A549 (cell line): ENCODE results near the gene TBC1D16.

Experiments used
- POLR2AphosphoS2 ChIP-seq: conservative IDR thresholded peaks from 2 replicates; pipeline ENCODE4 v1.6.1; 2012; ENCODE audit warnings: low read length, improper control_type of control experiment, inconsistent platforms
- RNF2 ChIP-seq: fragments of 200-600 bp; sonication (generic); IDR thresholded peaks from 2 replicates; pipeline ENCODE4 v1.6.1; 2016; ENCODE audit warnings: low read depth, mild to moderate bottlenecking, antibody characterized with exemption, moderate library complexity, borderline replicate concordance
- TF ChIP-seq, protein P1 (sequence below): fragments of >200 bp; sonication (Bioruptor Twin); formaldehyde crosslinking; IDR thresholded peaks from 3 replicates; pipeline ENCODE4 v1.5.1; 2016

DNA sequence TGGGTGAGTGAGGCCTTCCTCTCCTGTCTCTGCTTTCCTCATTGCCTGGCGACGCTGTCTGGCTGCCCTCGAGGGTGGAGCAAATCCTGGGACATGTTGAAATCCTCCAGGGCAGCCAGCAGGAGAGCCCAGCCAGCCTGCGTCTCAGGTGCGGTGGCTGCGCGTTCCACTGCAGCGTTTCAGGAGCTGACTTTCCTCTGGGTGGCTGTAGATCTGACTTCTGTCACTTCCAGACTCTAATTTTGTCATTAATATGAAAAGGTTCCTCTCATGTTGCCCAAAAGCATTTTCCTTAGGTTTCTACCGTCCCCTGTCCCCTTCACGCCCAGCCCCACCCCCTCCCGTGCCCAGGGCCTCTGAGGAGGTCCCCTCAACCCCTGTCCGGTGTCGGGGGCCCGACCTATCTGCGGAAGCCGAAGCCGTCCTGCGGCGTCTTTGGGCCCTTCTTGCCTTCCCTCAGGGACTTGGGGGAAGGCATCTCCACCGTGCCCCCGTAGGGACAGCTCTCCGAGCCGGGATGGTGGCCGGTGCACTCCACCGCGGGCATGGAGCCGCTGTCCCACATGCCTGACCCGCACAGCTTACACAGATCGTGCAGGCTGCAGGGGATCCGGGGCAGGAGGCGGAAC is 95.1 kb downstream of the TBC1D16 start:
- TF ChIP-seq RNF2, result no peak
- TF ChIP-seq, protein P1, sequence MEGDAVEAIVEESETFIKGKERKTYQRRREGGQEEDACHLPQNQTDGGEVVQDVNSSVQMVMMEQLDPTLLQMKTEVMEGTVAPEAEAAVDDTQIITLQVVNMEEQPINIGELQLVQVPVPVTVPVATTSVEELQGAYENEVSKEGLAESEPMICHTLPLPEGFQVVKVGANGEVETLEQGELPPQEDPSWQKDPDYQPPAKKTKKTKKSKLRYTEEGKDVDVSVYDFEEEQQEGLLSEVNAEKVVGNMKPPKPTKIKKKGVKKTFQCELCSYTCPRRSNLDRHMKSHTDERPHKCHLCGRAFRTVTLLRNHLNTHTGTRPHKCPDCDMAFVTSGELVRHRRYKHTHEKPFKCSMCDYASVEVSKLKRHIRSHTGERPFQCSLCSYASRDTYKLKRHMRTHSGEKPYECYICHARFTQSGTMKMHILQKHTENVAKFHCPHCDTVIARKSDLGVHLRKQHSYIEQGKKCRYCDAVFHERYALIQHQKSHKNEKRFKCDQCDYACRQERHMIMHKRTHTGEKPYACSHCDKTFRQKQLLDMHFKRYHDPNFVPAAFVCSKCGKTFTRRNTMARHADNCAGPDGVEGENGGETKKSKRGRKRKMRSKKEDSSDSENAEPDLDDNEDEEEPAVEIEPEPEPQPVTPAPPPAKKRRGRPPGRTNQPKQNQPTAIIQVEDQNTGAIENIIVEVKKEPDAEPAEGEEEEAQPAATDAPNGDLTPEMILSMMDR, result no peak
- TF ChIP-seq POLR2AphosphoS2, result no peak
